HG02885 (cell line): ENCODE measurements around the gene DCAF6.

Experiments
- ATAC-seq: cut with Tn5 transposase; IDR thresholded peaks from one replicate; pipeline ENCODE4 v1.9.1; 2021; ENCODE audit warnings: mild to moderate bottlenecking; ENCODE audit not compliant: unreplicated experiment, poor library complexity

DCAF6 gene

GRCh38 chr1:168096296-168097165 is 160.0 kb downstream of the DCAF6 start:
- no peak for ATAC-seq

- no peak for ATAC-seq
These were observed 161.5 kb downstream of the DCAF6 start for GRCh38 chr1:168097921-168098528.

GRCh38 chr1:168098534-168099320 is 162.2 kb downstream of the DCAF6 start:
- ATAC-seq, result no peak

GRCh38 chr1:168099337-168099801 is 162.9 kb downstream of the DCAF6 start:
- no peak for ATAC-seq

GRCh38 chr1:168100315-168101002 is 164.0 kb downstream of the DCAF6 start:
- ATAC-seq, result no peak

- no peak for ATAC-seq
These were observed 164.9 kb downstream of the DCAF6 start for GRCh38 chr1:168101336-168101735.

GRCh38 chr1:168102487-168102886 is 166.0 kb downstream of the DCAF6 start:
- no peak for ATAC-seq

- no peak for ATAC-seq
These were observed 168.1 kb downstream of the DCAF6 start for GRCh38 chr1:168104535-168104934.

GRCh38 chr1:168105846-168106245 is 169.4 kb downstream of the DCAF6 start:
- ATAC-seq, result no peak

GRCh38 chr1:168106274-168106673 is 169.8 kb downstream of the DCAF6 start:
- no peak for ATAC-seq

GRCh38 chr1:168110896-168111545 is 174.5 kb downstream of the DCAF6 start:
- no peak for ATAC-seq

- ATAC-seq, result no peak
These were observed 176.3 kb downstream of the DCAF6 start for GRCh38 chr1:168112673-168113305.

- ATAC-seq, result no peak
These were observed 178.4 kb downstream of the DCAF6 start for GRCh38 chr1:168114845-168115244.

GRCh38 chr1:168116327-168116799 is 179.9 kb downstream of the DCAF6 start:
- no peak for ATAC-seq

- ATAC-seq, result no peak
These were observed 183.3 kb downstream of the DCAF6 start for GRCh38 chr1:168119750-168120149.

GRCh38 chr1:168121401-168122011 is 185.0 kb downstream of the DCAF6 start:
- ATAC-seq, result no peak

GRCh38 chr1:168125051-168125450 is 188.6 kb downstream of the DCAF6 start:
- ATAC-seq, result no peak
